HUES64 (cell line): ENCODE data around the gene KPNA6.
"Not testable (repeated sequence)": the region's sequence is repeated elsewhere in the genome, so short reads cannot be mapped to it uniquely, and the experiment has no call there.

Experiments
- H3K27ac ChIP-seq: 2 replicates; pipeline ENCODE4 v1.7.0; 2013; ENCODE audit warnings: low read depth, low read length, inconsistent platforms
- H3K27me3 ChIP-seq: 2 replicates; pipeline ENCODE4 v1.6.1; 2013; ENCODE audit warnings: mild to moderate bottlenecking, low read length; ENCODE audit not compliant: insufficient read depth
- H3K36me3 ChIP-seq: 2 replicates; pipeline ENCODE4 v1.6.1; 2013; ENCODE audit warnings: mild to moderate bottlenecking, low read length; ENCODE audit not compliant: insufficient read depth
- H3K4me1 ChIP-seq: 2 replicates; pipeline ENCODE4 v1.6.1; 2013; ENCODE audit warnings: mild to moderate bottlenecking, low read length, moderate library complexity; ENCODE audit not compliant: insufficient read depth
- H3K4me3 ChIP-seq: 2 replicates; pipeline ENCODE4 v1.5.1; 2013; ENCODE audit warnings: mild to moderate bottlenecking, low read length, moderate library complexity
- H3K9ac ChIP-seq: 2 replicates; pipeline ENCODE4 v1.6.1; 2013; ENCODE audit warnings: mild to moderate bottlenecking, low read depth, low read length
- H3K9me3 ChIP-seq: 2 replicates; pipeline ENCODE4 v1.6.1; 2013; ENCODE audit warnings: low read depth, low read length; ENCODE audit not compliant: insufficient read depth
- WGBS: fragments of 150-250, 120-280 bp; methylation state at CpG from one replicate; pipeline ENCODE4 v1.1.7; 2013; ENCODE audit warnings: missing lambda C conversion rate; 5-methylcytosine and 5-hydroxymethylcytosine counted together

The KPNA6 gene

GRCh38 chr1:32100807-32101708 lies 6.8 kb upstream of the KPNA6 start:
- Histone ChIP-seq H3K27me3 (no peaks in the 10 kb centered on the region), H3K9me3 (no peaks in the 10 kb centered on the region), H3K36me3 (peaks cover 51% of the 10 kb centered on the region), H3K27ac (no peak overlapping the region), H3K4me1 (no peaks in the 10 kb centered on the region), H3K9ac (no peak overlapping the region), H3K4me3 (no peak overlapping the region)
- WGBS = 95% methylated on average over 9 of the region's 9 CpGs

GRCh38 chr1:32104127-32104526 lies 3.7 kb upstream of the KPNA6 start:
- no peak overlapping the region for H3K9ac ChIP-seq
- WGBS = 91% methylated on average over 4 of the region's 4 CpGs

GRCh38 chr1:32105338-32105737 lies 2.5 kb upstream of the KPNA6 start:
- WGBS = 92% methylated on average over 1 of the region's 1 CpG
- no peaks in the 10 kb centered on the region for H3K27me3 ChIP-seq
- no peaks in the 10 kb centered on the region for H3K9me3 ChIP-seq
- peaks cover 4% of the 10 kb centered on the region; the same call in 1 of the 2 replicates for H3K4me1 ChIP-seq
- no peak overlapping the region for H3K27ac ChIP-seq
- H3K9ac ChIP-seq = no peak overlapping the region
- no peak overlapping the region for H3K4me3 ChIP-seq
- H3K36me3 ChIP-seq = peaks cover 23% of the 10 kb centered on the region

More at GRCh38 chr1:32104127-32104526, 3.7 kb upstream of the KPNA6 start:
- no peak overlapping the region for H3K27ac ChIP-seq
- peaks cover 33% of the 10 kb centered on the region for H3K36me3 ChIP-seq
- H3K4me1 ChIP-seq = peaks cover 4% of the 10 kb centered on the region; the same call in 1 of the 2 replicates
- no peak overlapping the region for H3K4me3 ChIP-seq
- H3K27me3 ChIP-seq = no peaks in the 10 kb centered on the region
- H3K9me3 ChIP-seq = no peaks in the 10 kb centered on the region

- 95% methylated on average over 8 of the region's 9 CpGs for WGBS
- H3K4me3 ChIP-seq = no peak overlapping the region
- peaks cover 4% of the 10 kb centered on the region; the same call in 1 of the 2 replicates for H3K4me1 ChIP-seq
These were observed 1.1 kb upstream of the KPNA6 start for GRCh38 chr1:32106663-32107275.

GRCh38 chr1:32111040-32111623 lies 3.3 kb downstream of the KPNA6 start:
- Histone ChIP-seq H3K27me3 (no peaks in the 10 kb centered on the region), H3K9ac (no peak overlapping the region), H3K9me3 (no peaks in the 10 kb centered on the region), H3K27ac (no peak overlapping the region), H3K36me3 (peaks cover 7% of the 10 kb centered on the region), H3K4me3 (no peak overlapping the region), H3K4me1 (peaks cover 4% of the 10 kb centered on the region; the same call in 1 of the 2 replicates)
- 94% methylated on average over 2 of the region's 2 CpGs for WGBS

More at GRCh38 chr1:32106663-32107275, 1.1 kb upstream of the KPNA6 start:
- Histone ChIP-seq H3K9ac (no peak overlapping the region), H3K27ac (no peak overlapping the region), H3K9me3 (no peaks in the 10 kb centered on the region), H3K27me3 (no peaks in the 10 kb centered on the region), H3K36me3 (peaks cover 10% of the 10 kb centered on the region; the same call in 1 of the 2 replicates)

GRCh38 chr1:32111789-32112188 lies 3.9 kb downstream of the KPNA6 start:
- Histone ChIP-seq H3K27me3 (no peaks in the 10 kb centered on the region), H3K4me3 (no peak overlapping the region), H3K36me3 (peaks cover 11% of the 10 kb centered on the region), H3K9me3 (no peaks in the 10 kb centered on the region), H3K9ac (no peak overlapping the region), H3K27ac (no peak overlapping the region), H3K4me1 (peaks cover 4% of the 10 kb centered on the region; the same call in 1 of the 2 replicates)

GRCh38 chr1:32112806-32113375 lies 5.0 kb downstream of the KPNA6 start:
- no peak overlapping the region for H3K27ac ChIP-seq
- peaks cover 4% of the 10 kb centered on the region; the same call in 1 of the 2 replicates for H3K4me1 ChIP-seq
- no peak overlapping the region for H3K9ac ChIP-seq
- no peaks in the 10 kb centered on the region for H3K9me3 ChIP-seq
- no peak overlapping the region for H3K4me3 ChIP-seq
- WGBS = 98% methylated on average over 5 of the region's 5 CpGs
- H3K36me3 ChIP-seq = peaks cover 11% of the 10 kb centered on the region
- no peaks in the 10 kb centered on the region for H3K27me3 ChIP-seq

GRCh38 chr1:32113436-32113835 lies 5.6 kb downstream of the KPNA6 start:
- not testable (repeated sequence) for H3K27ac ChIP-seq, H3K9me3 ChIP-seq, H3K9ac ChIP-seq, H3K4me1 ChIP-seq, H3K27me3 ChIP-seq, H3K4me3 ChIP-seq
- H3K36me3 ChIP-seq = peaks cover 11% of the 10 kb centered on the region
- WGBS = 94% methylated on average over 4 of the region's 4 CpGs

- H3K9ac ChIP-seq = no peak overlapping the region
- H3K4me1 ChIP-seq = no peaks in the 10 kb centered on the region
- H3K27me3 ChIP-seq = no peaks in the 10 kb centered on the region
- no peaks in the 10 kb centered on the region for H3K9me3 ChIP-seq
- H3K4me3 ChIP-seq = no peak overlapping the region
- no peak overlapping the region for H3K27ac ChIP-seq
- H3K36me3 ChIP-seq = peaks cover 11% of the 10 kb centered on the region
- WGBS = 93% methylated on average over 1 of the region's 2 CpGs
These were observed 6.6 kb downstream of the KPNA6 start for GRCh38 chr1:32114420-32114819.

- H3K9ac ChIP-seq = no peak overlapping the region
- H3K9me3 ChIP-seq = no peaks in the 10 kb centered on the region
- no peak overlapping the region for H3K4me3 ChIP-seq
- 97% methylated on average over 5 of the region's 5 CpGs for WGBS
- H3K27me3 ChIP-seq = no peaks in the 10 kb centered on the region
- no peak overlapping the region for H3K27ac ChIP-seq
- no peaks in the 10 kb centered on the region for H3K4me1 ChIP-seq
- peaks cover 11% of the 10 kb centered on the region for H3K36me3 ChIP-seq
These were observed 7.6 kb downstream of the KPNA6 start for GRCh38 chr1:32115496-32115895.

- WGBS = 96% methylated on average over 4 of the region's 4 CpGs
- Histone ChIP-seq H3K36me3 (peaks cover 11% of the 10 kb centered on the region), H3K27me3 (no peaks in the 10 kb centered on the region), H3K9ac (no peak overlapping the region), H3K4me3 (no peak overlapping the region), H3K27ac (no peak overlapping the region), H3K9me3 (no peaks in the 10 kb centered on the region), H3K4me1 (no peaks in the 10 kb centered on the region)
These were observed 8.7 kb downstream of the KPNA6 start for GRCh38 chr1:32116531-32116930.
